HS-27A (cell line): ENCODE results near the gene NCAPD2.

Source experiments
- DNase-seq: peaks from one replicate; pipeline ENCODE4 v3.0.0-alpha.2; 2012; ENCODE audit warnings: low read depth, missing footprints

NCAPD2 gene, protein sequence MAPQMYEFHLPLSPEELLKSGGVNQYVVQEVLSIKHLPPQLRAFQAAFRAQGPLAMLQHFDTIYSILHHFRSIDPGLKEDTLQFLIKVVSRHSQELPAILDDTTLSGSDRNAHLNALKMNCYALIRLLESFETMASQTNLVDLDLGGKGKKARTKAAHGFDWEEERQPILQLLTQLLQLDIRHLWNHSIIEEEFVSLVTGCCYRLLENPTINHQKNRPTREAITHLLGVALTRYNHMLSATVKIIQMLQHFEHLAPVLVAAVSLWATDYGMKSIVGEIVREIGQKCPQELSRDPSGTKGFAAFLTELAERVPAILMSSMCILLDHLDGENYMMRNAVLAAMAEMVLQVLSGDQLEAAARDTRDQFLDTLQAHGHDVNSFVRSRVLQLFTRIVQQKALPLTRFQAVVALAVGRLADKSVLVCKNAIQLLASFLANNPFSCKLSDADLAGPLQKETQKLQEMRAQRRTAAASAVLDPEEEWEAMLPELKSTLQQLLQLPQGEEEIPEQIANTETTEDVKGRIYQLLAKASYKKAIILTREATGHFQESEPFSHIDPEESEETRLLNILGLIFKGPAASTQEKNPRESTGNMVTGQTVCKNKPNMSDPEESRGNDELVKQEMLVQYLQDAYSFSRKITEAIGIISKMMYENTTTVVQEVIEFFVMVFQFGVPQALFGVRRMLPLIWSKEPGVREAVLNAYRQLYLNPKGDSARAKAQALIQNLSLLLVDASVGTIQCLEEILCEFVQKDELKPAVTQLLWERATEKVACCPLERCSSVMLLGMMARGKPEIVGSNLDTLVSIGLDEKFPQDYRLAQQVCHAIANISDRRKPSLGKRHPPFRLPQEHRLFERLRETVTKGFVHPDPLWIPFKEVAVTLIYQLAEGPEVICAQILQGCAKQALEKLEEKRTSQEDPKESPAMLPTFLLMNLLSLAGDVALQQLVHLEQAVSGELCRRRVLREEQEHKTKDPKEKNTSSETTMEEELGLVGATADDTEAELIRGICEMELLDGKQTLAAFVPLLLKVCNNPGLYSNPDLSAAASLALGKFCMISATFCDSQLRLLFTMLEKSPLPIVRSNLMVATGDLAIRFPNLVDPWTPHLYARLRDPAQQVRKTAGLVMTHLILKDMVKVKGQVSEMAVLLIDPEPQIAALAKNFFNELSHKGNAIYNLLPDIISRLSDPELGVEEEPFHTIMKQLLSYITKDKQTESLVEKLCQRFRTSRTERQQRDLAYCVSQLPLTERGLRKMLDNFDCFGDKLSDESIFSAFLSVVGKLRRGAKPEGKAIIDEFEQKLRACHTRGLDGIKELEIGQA (N-terminal part only)

DNA sequence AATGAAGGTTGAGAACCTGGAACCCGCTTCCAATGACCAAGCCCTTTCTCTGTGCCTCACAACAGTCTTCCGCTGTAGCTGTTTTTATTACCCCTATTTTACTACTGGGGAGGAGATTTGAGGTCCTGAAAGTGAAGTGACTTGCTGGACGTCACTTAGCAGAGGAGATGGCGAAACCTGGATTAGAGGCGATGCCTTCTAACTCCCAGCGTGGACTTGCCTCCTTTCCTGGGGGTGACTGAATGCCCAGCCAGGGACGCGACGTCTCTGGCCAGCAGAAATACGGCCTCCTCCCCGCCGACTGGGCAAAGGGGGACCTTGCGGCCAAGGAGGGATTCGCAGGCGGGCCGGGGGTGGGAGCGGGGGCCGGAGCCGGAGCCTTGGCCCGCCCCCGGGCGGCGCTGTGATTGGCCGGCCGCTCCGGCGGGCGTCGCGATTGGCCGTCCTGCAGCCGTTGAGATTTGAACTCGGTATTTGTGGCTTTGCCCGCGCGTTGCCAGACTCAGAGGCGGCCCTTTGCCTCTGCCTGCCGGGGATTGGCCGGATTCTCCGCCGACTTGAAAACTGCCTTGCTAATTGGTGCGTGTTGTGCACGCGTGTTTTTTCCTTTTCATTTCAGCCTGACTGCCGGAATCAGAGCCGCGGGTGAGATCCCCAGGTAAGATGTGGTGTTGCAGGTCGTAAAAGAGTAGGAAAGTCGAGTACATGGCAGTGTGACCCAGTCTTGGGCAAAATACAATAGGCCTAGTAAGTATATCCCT lies at the start of gene NCAPD2:
NCAPD2 (plus strand) TSS at position 606 of the 761 bp plus-strand sequence. CDS start 997 bp downstream, outside the sequence.
- DNase-seq = peak; percentile 96

DNA sequence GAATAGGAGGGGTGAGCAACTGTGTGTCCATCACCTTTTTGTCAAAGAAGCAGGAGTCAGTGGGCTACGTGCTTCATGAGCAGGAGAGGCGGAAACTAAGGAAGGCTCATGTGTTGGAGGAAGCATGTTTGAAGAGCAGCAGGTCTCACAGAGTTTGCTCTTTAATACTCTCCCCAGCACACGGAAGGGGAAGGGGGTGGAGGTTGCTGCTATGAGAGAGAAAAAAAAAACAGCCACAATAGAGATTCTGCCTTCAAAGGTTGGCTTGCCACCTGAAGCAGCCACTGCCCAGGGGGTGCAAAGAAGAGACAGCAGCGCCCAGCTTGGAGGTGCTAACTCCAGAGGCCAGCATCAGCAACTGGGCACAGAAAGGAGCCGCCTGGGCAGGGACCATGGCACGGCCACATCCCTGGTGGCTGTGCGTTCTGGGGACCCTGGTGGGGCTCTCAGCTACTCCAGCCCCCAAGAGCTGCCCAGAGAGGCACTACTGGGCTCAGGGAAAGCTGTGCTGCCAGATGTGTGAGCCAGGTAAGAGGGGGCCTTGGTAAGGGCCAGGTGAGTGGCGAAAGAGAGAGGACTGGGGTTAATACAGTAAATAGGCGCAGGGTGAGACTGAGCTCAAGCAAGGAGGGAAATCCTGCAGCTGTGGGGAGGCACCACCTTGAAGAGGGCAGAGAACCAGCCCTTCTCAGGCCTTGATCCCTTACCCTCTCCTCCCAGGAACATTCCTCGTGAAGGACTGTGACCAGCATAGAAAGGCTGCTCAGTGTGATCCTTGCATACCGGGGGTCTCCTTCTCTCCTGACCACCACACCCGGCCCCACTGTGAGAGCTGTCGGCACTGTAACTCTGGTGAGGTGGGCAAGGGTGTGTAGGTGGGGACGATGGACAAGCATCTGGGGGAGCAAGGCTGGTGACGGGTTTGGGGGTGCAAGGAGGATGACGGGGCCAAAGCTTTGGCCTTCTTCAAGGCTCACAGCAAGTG lies 48.9 kb upstream of the NCAPD2 start, which contains the start of gene CD27:
CD27 (plus strand) TSS at position 252 of the 985 bp plus-strand sequence; CDS start at position 393, 141 bp downstream.
- no peak for DNase-seq

DNA sequence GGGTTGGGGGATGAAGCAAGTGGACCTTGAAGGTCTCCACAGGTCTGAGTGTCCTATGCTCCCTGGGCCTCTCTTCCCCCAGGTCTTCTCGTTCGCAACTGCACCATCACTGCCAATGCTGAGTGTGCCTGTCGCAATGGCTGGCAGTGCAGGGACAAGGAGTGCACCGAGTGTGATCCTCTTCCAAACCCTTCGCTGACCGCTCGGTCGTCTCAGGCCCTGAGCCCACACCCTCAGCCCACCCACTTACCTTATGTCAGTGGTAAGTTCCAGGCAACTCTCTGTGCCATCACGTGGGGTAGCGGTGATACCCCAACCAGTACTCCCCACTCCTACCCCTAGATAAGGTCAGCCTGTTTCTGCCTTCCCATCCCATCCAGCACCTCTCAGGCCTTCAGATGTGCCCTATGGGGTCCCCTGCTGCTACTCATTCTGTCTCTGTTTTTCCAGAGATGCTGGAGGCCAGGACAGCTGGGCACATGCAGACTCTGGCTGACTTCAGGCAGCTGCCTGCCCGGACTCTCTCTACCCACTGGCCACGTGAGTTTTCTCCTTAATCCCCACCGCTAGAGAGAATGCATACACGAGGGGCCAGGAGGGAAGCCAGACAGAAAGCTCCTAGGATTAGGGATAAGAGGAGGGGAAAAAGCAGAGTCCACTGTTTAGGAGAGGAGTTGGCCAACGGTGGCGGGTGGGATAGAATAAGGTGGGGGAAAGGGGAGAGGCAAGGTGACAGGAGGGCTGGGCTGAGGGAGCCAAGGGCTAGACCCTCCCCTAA lies 43.6 kb upstream of the NCAPD2 start:
- DNase-seq = no peak

DNA sequence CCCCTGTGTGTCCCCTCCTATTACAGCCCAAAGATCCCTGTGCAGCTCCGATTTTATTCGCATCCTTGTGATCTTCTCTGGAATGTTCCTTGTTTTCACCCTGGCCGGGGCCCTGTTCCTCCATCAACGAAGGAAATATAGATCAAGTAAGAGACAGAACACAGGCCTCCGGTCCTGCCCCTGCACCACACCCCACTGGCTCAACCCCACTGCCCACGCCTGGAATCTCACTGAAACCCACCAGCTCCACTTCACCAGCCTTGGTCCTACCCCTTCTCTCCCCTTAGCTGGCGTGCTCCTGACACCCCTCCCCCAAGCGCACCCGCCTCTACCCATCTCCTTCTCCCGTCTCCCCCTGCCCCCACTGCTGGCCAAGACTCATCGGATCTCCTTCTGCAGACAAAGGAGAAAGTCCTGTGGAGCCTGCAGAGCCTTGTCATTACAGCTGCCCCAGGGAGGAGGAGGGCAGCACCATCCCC lies 43.0 kb upstream of the NCAPD2 start:
- DNase-seq = no peak

- peak; percentile 78 for DNase-seq
Measured at GRCh38 chr12:6451348-6452244, 42.3 kb upstream of the NCAPD2 start, which contains the start of gene TAPBPL. TAPBPL (plus strand) TSS chr12:6452042; CDS start chr12:6452249, 207 bp downstream.

DNA sequence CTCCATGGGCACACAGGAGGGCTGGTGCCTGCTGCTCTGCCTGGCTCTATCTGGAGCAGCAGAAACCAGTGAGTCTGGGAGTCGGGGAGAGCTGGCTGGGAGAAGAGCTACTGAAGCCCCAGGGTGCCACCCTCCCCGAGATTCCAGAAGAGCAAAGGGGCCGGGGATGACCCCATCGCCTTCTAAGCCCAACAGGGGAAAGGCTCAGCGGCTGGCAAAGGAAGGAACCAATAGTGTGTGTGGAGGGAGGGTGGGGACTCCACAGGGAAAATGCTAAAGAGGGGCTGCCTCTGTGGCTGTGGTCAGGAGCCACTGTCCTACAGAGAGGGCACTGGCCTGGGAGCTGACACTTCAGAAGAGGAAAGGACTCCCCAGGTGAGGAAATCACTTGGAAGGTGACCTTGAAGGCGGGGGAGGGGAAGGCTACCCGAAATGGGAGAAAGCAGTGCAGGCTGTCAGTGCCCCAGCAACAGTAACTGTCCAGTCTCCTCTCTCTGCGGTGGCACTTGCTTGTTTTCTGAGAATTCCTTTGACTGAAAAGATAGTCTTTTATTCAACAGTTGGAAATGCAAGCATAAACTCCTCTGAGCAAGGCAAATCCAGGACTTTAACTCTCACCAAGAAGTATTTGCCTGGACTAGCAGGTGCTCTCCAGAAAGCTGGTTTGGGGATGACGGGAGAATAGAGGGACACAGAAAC lies 41.5 kb upstream of the NCAPD2 start:
- DNase-seq = no peak

DNA sequence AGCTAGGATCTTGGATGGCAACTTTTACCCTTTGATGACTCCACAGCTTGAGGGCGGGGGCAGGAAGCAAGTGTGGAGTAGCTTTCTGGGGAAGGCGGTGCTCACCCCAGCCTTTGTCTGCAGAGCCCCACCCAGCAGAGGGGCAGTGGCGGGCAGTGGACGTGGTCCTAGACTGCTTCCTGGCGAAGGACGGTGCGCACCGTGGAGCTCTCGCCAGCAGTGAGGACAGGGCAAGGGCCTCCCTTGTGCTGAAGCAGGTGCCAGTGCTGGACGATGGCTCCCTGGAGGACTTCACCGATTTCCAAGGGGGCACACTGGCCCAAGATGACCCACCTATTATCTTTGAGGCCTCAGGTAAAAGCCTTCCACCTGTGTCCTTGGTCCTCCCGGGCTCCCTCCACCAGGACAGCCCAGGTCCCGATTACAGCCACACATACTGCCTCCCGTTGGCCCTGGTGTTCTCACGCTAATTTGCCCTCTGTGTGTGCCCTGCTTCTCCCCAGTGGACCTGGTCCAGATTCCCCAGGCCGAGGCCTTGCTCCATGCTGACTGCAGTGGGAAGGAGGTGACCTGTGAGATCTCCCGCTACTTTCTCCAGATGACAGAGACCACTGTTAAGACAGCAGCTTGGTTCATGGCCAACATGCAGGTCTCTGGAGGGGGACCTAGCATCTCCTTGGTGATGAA lies 40.8 kb upstream of the NCAPD2 start:
- DNase-seq = no peak

- DNase-seq = no peak
Measured at GRCh38 chr12:6457220-6457945, 36.5 kb upstream of the NCAPD2 start.

- DNase-seq = no peak
Measured at GRCh38 chr12:6458281-6459003, 35.5 kb upstream of the NCAPD2 start.

DNA sequence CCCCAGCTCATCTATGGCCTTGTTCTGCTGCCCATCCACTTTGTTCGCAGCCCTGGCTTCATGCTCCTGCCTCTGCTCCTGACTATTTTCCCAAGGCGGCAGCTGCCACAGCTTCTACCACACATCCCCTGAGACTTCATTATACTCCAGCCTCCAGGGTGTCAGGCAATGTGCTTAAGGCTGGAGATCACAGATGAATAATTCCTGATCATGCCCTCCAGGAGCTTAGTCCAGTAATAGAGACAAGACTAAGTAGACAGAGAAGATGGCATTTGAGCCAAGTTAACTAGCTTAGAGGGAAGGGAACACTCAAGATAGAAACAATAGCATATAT lies 34.9 kb upstream of the NCAPD2 start:
- no peak for DNase-seq

DNA sequence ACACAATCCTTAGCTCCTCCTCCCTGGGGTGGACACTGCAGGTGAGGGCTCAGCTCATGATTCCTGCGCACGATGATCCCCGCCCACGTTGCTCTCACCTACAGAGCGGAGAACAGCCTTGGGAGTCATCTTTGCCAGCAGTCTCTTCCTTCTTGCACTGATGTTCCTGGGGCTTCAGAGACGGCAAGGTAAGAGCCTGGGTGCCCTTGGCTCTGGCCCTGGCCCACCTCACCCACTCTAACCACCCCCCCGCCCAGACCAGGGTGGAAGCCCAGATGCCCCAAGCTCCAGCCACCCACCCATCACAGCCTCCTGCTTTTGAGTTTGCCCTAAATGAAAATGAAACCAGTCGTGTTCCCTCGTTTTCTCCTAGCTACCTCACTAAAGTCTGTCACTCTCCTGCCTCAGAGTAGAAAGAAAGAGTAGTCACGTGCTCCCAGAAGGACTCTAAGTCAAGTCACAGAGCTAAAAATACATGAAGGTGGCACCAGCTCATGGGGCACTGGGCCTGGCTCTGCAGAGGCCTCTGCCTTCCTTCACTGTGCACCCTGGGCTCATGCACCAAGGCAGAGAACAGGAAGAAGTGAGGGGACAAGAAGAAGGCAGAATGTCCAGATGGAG lies 33.0 kb upstream of the NCAPD2 start:
- DNase-seq = no peak

DNA sequence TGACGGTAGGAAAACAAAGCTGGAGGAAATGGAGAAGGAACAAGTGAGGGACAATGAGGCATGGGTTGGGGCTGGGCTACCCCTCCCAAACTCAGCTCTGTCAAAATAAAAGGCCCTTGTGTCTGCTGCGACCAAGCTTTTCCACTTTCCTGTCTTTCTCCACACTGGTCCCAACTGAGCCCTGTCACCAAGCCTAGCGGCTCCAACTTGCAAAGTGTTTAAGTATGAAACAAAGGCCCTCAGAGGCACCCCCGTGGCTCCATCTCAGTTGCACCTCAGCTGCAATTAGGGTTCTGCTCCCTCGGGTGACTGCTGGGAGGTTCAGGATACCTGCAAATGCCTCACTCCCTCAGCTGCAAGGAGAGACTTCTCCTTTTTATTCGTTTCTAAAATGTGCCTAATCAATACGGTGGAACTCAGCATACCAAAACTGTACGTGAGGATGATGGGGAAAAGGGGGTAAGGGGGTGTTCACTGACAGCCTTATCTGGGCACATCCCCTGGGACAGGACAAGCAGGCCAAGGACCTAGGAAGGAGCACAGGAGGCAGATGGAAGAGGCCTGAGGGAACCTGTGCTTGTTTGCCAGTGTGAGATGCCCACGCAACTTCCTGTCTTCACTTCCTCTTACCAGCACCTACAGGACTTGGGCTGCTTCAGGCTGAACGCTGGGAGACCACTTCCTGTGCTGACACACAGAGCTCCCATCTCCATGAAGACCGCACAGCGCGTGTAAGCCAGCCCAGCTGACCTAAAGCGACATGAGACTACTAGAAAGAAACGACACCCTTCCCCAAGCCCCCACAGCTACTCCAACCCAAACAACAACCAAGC lies 32.3 kb upstream of the NCAPD2 start:
- no peak for DNase-seq

DNA sequence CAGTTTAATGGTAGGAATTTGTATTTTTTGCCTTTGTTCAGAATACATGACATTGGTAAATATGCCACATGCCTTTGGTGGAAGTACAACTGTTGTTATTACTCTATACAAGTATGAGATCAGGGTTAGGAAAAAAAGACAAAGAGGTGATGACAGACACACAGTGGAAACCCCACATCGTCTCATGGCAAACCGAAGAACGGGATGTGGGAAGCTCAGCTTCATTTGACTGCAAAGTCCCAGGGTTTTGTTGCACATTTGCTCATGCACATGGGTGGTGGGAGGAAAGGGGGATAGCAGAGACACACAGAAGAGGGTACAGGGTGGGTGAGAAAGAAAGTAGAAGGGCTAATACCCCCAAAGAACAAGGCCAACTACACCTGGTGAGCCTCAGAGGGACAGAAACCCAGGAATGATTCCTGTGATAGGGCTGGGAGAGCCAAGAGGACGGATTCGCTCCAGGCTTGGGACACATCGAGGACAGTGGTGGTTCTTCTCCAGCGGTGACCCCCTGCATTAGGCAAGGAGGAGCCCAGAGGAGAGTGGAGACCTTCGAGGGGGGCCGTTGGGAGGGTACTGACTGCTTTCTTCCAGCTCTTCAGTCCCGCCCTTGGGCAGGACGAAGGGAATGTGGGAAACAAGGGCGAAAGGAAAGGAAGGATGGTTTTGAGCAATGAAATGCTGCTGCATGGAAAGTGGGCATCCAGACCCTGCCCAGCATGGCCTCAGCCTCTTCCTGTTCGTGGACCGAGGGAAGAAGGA lies 31.5 kb upstream of the NCAPD2 start:
- no peak for DNase-seq
